Activated T-helper 1 cell treated with anti-CD3 and anti-CD28 coated beads, Interleukin-2, amount 50 U/mL, for 16 hours (primary cell): ENCODE results near the gene RUNX1.
"Not testable (repeated sequence)": the region's sequence is repeated elsewhere in the genome, so short reads cannot be mapped to it uniquely, and the experiment has no call there.

Source experiments
- DNase-seq, 2 donors: peaks; one replicate each; pipeline ENCODE4 v3.0.0-alpha.2; 2020; ENCODE audit warnings: low read depth in 1 of 2, low spot score in 1 of 2

Gene RUNX1

DNA sequence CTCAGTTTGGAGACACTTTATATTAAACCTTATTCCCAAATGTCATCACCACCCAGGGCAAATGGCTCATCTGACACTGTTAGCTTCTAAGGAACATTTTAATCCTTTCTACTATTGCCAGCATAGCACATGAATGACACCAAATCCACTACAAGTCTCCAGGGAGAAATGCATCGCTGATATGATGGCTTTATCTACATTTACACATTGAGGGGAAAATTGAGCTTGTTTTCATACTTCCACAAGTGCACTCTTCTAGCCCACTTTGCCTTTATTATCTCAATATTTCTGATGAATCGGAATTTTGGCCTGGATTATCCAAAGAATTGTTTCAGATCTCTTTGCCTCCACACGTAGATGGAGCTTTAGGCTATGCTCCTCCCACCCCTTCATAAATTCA is 75.4 kb downstream of the RUNX1 start:
- DNase-seq: no peak

DNA sequence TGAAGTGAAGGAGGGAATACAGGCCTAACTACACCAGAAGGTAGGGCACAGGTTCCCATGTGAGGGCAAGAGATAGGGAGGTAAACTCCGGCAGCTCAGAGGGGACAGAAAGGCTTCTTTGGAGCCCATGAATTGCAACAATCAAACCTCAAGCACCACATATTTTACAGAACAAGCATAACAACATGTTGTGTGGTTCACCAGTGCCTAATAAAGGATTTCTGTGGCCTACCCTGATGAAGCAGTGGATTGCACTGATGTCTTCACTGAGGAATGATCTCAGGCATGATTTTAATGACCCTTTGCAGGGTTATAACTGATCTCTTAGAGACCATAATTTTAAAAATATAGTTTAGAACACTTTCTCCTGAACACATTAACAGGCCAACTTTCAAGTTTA is 77.4 kb downstream of the RUNX1 start:
- DNase-seq: no peak

DNA sequence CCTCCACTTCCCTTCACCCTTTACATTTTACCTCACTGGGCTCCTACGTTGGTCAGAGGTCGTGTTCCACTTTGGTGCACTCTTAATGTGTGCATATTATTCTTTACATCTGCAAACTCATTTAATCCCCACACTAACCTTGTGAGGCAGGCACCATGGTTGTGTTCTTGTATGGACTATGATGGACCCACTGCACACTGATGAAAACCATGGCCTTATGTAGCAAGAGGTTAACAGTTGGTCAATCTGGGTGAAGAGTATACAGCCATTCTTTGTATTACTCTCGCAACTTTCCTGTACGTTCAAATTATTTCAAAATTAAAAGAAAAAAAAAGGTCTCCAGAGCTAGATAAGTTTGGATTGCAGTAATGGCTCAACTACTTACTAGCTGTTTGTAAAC is 78.5 kb downstream of the RUNX1 start:
- no peak for DNase-seq

DNA sequence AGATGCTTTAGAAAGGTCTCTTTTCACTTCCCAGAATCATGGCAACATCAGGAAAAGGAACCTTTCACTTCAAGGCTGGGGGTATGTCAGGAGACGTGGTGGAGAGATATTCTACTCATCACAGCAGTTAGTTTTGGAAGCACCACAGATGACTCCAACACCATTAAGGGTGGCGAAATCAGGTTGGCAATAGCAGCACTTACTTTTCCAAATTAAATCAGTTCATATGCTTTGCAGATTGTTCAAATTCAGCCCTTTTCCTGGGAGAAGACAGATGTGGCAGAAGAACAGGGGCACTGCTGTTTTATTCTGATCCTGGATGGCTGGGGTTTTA is 79.0 kb downstream of the RUNX1 start:
- no peak for DNase-seq

DNA sequence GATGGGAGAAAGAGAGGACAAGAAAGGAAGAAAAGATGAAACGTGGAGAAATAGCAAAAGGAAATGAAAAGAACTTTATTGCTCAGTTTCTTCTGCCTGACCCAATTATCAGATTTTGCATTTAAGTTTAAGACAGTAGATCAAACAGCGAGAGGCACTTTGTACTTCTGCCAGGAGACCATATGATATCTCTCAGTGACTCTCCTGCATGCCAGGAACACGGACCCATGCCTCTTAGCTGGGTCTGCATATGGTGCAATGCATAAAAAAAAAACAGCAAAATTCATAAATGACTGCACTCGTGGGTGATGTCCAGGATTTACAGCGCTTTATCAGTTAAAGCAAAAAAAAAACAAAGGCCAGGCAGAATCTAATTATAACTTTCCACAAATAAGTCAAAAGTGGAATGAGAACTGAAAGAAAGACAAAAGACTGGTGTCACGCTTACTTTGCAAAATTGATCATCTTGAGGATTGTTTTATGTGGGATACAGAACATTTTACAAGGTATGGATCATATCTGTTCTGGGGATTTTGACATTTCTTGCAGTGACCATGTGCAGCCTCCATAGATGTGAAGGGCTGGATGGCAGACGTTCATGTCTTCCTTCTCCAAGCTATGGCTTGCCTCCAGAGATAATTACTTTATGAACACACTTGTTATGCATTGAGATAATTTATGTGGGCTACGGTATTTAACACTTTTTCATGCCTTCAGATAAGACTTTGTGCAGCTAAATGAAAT is 79.5 kb downstream of the RUNX1 start:
- no peak for DNase-seq

DNA sequence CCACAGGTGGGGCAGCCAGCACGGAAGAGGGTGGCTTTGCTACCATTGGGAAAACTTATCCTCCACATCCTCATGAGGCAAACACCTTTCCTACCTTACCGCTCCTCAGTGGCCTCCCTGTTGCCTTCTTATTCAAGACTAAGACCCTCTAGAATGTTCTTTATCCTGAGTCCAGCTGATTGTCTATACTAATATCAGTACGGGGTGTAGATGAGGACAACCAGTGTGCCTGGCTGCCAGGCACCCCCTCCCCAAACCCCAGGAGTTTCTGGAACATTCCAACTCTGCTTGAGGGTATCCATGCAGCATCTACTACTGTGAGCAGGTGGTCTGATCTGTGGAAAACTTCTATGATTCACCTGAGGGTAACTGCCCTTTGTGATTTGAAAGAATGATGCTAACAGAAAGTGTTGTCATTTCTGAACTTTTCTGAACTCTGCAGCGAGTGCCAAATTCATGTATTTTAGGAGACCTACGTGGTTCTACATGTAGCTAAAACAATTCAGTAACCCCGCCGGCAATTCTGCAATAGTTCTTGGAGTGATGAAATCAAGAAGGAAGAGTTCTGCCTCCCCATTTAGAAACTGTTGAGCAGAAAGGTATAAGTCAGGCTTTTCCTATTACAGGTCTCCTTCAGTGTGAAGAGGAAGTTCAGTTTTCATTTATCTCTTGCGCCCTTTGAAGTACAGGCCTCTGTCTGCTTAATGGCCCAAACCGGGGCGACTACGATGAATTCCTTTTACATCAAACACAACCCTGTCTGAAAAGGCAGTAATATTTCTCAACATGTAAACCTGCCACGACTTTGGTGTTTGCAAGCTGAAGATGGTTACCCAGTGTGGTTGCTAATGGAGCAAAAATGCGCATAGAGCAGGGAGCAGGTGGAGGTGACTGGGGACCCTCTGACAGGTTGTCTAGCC is 80.4 kb downstream of the RUNX1 start:
- DNase-seq: no peak

DNA sequence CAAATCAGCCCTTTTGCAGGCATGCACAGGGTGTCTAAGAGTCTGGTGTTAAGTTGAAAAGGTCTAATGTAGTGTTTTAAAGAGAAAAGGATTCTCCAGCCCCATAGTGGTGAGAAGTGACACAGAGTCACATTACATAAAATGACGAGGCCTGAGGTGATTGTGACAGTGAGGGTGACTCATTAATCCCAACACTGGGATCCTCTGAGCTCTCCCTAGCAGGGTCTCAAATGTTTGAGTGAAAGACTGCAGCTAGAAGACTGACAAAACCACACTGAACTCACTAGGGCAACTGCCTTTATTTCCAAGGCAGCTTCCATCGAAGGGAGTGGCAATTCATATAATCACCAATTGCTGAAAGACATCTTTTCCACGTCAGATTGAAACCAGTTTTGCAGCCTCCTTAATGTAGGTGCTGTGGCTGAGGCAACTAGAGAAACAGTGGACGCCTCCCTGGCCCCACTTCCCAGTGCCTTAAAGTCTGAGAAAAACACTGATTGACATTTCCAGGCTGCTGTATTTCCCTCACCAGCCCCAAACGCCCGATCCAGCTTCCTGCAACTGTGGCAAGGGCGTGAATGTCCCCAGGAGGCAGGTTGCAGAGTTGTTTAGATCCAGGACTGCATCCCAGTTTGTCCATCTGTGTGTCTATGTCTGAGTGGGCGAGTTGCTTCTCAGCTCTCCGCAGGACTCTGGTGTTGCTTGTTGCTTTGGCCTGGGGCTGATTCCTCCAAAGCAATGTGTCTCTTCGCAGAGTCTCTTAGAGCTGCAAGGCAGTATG is 81.4 kb downstream of the RUNX1 start:
- DNase-seq: no peak

DNA sequence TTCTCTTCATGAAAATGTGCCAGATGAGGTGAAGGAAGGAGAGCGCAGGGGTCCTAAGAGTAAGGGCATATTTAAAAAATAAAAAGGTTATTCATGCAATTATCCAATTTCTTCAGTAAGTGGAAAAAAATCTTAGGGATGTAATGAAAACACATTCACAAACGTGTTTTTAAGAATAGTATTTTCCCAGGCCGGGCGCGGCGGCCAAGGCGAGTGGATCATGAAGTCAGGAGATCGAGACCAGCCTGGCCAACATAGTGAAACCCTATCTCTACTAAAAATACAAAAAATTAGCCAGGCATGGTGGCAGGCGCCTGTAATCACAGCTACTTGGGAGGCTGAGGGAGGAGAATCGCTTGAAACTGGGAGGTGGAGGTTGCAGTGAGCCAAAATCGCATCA is 82.2 kb downstream of the RUNX1 start:
- DNase-seq: not testable (repeated sequence)

DNA sequence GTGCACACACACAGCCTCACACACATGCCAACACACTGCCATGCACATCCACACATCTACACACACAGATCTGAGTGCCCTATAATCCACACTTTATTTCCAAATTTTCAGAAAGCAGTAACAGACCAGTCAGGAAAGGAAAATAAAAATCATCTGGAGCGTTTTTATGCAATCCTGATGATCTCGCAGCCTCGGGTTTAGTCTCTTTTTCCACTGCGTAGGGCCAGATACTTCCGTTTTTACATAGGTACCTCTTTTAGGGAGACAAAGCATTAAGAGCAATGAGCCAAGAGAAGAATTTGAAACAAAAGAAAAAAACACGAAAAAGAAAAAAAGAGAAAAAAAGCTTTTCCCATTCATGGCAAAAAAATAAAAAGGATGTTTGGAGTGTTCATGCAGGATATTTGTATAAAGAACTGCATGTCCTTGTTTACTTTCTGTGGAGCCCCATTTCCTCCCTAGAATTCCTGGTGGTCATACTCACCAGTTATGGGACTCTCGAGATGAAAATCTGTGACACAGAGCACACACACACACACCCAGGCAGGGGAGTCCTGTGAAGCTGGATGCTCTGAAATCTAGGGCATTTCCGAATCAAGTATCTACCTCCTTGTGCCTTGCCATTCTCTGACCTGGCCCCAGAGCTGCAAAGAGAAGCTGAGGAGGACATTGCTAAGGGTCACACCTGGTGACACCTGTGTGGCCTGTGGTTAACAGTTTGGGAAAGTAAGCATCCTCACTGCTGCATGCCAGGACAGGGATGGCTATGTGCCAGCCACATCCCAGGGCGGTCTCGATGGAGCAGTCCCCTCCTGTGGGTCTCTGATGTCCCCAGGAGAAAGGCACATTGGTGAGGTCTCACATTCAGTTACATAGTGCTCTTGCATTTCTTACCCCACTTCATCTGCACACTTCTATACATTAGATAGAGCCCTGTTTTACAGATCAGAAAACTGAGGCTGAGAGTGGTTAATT is 83.6 kb downstream of the RUNX1 start:
- DNase-seq: no peak

DNA sequence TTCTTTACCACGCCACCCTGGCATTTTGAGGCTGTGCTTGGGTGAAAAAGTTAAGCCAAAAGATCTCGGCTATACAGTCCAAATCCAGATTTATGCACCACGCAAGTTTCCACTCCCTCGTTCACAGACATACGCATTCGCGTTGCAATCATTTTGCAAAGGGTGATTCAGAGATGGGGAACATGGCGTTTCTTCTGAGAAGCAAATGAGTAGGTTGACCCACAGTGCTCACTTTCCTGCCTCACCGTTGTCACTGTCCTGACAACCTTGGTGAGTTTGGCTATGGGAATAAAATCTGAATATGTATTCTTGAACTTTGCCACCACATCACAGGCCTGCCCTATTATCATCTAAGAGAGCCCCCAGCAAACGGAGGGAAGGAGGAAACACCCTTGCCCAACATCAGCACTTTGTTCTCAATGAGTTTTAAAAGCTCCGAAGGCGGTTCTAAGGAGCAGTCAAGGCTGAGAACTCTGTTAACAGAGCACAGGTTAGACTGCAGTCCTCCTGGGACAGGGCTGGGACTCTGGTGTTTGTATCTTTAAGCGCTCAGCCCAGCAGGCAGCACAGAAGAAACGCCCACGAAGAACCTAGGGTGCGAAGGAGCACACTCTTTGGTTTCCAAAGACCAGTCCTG is 86.4 kb downstream of the RUNX1 start:
- no peak for DNase-seq

DNA sequence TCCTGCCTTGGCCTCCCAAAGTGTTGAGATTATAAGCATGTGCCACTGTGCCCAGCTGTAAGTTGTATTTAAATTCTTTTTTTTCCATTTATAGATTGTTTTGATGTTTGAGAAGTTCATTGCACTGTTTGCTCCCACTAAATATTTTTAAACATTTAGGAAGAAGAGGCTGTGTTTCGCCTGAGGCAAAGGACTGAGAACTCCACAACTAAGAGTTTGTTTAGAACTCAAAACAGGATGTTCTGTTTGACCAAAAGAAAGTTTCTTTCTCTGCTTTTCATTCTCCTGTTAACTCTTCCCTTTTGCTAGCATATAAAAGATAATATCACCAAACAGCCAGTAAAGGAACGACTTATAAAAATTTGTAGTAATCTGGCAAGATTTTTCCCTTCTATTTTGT is 87.0 kb downstream of the RUNX1 start:
- DNase-seq: no peak

DNA sequence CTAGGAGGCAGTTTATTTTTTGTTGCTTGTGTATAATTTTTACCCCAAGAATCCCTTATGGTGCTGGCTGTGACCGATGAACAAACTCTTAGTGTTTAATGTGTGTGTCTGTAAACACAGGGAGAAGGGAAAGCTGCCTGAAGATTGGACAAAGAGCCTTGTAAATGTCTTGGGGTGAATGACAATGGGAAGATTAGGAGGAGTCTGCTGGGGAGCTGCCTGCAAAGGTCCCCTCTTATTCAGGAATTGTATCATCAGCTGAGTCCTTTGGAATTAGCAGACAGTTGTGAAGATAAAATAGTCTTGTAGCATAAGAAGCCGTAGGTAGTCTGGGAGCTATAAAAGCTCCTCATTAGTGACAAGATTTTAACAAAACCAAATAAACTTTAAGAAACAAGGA is 88.4 kb downstream of the RUNX1 start:
- no peak for DNase-seq

DNA sequence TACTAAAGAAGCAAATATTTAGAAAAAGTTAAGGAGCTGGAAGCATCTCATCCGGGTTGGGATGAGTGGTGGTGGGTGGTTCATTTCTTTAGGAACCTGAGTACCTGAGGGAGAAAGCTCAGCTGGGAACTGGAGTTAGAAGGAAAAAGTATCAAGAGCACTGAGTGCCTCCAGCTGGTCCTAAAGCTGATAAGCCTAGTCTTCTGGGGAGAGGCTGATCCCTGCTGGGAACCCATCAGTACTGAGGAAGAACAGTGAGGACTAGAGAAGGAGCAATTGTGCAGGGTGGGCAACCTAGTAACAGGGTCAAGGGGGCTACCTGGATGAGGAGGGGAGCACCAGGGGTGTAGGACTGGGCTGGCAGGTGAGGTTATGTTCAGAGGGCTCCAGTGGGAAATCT is 89.5 kb downstream of the RUNX1 start:
- DNase-seq: no peak

DNA sequence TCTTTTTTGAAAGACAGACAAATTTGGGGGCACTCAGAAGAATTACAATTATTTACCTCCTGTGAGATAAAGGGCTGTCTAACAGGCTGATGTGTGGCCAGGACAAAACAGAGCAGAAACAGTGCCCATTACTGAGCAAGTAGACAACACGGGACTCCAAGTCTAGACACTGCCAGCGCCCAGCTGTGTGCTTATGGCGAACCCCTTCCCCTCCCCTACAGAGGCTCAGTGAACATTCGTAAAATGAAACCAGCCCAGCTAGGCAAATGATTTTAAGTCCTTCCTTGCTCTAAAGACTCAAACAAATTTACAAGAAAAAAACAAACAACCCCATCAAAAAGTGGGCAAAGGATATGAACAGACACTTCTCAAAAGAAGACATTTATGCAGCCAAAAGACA is 91.1 kb downstream of the RUNX1 start:
- DNase-seq: no peak

DNA sequence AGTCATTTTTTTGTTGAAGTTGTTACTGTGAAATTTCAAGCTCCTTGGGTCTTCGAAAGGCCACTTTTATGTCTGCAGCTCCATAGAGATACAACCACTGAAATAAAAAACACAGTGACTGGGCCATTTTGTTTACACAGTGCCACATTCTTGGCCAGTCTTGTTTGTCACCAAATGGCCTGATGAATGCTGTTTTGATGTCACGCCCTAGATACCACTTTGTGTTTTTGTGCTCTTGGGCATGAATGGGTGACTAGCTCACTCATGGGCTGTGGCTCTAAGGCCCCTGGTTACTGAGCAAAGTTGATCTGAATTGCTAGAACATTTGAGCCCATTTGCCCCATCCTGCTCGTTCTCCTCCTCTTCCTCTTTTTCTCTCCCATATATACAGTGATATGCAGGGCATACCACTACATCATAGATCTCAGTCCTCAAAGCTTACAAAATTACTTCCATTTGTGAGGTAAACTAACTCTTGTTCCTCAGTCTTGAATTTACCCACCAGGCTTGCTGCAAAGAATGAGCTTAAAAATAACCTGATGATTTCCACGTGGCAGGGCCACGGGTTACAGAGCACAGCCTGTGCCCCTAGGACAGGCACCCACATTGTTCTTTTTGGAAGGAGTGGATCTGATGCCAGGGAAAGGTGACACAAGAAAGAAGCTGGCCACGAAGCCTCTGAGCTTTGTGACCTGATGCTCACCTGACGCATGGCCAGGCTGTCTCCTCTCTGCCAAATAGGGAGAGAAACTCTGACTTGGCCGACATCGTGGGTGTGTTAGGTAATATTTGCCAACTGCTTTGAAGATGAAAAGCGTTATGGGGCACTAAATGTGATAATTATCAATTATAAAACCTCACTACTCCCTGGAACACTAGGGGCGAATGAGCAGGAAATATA is 92.4 kb downstream of the RUNX1 start:
- DNase-seq: no peak

DNA sequence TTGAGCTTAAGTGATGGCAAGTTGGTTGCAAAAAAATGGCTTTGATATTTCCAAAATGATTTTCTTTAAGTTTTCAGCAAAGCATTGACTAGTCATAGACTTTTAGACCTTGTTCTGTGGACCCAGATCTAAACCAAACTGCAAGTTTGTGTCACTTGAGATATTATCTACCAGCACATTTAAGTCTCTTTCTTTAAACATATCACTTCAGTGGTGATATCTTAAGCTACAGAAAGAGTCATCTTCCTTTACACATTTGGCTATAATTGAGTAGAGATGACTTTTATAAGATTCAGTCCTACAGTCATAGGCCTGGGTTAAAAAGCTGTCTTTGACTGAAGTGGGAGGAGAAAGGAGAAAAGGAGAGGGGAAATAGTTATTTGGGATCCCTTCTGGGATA is 95.2 kb downstream of the RUNX1 start:
- DNase-seq: no peak

DNA sequence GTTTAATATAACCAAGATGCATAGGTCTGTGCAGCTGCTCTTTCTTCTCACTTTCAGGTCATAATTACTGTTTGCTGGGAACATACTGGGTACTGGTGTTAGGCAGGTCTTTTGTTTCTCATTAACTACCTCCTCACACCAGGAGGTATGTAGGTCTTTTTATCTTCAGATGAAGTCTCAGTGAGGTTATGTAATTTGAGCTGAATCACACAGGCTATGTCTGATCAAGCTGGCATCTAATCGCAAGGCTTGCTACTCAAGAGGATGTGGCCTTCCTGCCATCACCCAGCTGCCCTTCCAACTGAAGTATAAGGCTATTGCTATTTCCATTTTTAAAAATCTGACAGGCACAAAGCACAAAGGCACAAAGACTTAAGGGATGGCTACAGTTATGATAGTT is 96.4 kb downstream of the RUNX1 start:
- no peak for DNase-seq

DNA sequence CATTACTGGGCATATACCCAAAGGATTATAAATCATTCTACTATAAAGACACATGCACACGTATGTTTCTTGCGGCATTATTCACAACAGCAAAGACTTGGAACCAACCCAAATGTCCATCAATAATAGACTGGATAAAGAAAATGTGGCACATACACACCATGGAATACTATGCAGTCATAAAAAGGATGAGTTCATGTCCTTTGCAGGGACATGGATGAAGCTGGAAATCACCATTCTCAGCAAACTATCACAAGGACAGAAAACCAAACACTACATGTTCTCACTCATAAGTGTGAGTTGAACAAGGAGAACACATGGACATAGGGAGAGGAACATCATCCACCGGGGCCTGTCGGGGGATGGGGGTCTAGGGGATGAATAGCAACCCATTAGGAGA is 97.2 kb downstream of the RUNX1 start:
- DNase-seq: not testable (repeated sequence)

DNA sequence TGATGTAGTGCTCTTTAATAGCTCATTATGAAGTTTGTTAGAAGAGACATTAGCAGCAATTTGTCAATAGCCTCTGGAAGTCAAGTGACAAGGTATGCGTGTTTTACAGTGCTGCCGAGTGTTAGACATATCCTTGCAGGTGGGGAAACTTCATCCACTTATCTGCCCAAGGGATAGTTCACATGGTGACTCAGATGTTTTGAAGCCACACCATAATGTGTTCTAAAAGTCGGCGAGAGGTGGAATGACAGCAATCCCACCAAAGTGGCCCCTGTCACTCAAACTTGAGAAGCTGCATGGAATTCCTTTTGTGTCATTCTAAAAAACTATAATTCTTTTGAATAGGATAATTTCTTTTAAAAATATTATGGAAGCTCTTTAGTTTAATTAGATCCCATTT is 98.1 kb downstream of the RUNX1 start:
- DNase-seq: no peak
